Gastroesophageal sphincter (tissue), 4 donors: ENCODE data around the gene SSH2. TPM values are rescaled to one million over a fixed set of nuclear protein-coding genes. Genes with fewer than 3 reads are reported as not detected.
A peak's percentile ranks its signal among the peaks of the same experiment; 100 is the strongest.

ENCODE experiments used
- ATAC-seq: fragments of 150-250 bp; one replicate; pipeline ENCODE4 v1.9.1; 2016; ENCODE audit warnings: mild to moderate bottlenecking, moderate library complexity
- H3K27ac ChIP-seq, 4 donors: fragments of 200-600 bp; sonication (generic) in 3 of 4; 1 replicate in 3 of 4; 2 replicates in 1 of 4; pipeline ENCODE4 v1.5.1; 2016 to 2019
- H3K27me3 ChIP-seq: fragments of 200-600 bp; sonication (generic); one replicate; pipeline ENCODE4 v1.5.1; 2019
- H3K36me3 ChIP-seq, 2 donors: fragments of 200-600 bp; sonication (generic); one replicate each; pipeline ENCODE4 v1.5.1; 2019; ENCODE audit warnings: control low read depth in 1 of 2
- H3K4me1 ChIP-seq, 3 donors: fragments of 200-600 bp; sonication (generic); 1 replicate in 2 of 3; 2 replicates in 1 of 3; pipeline ENCODE4 v1.5.1; 2016 to 2019; ENCODE audit warnings: control low read depth in 2 of 3
- H3K4me3 ChIP-seq, 2 donors: fragments of 200-600 bp; sonication (generic); one replicate each; pipeline ENCODE4 v1.5.1; 2019; ENCODE audit warnings: mild to moderate bottlenecking in 1 of 2, moderate library complexity in 1 of 2
- H3K9me3 ChIP-seq, 3 donors: fragments of 200-600 bp; sonication (generic); one replicate each; pipeline ENCODE4 v1.5.1; 2017 to 2019; ENCODE audit warnings: control low read depth in 2 of 3
- EP300 ChIP-seq: sonication (generic); formaldehyde crosslinking; IDR thresholded peaks from one replicate; pipeline ENCODE4 v1.6.1; 2017; ENCODE audit warnings: antibody characterized with exemption, mild to moderate bottlenecking
- POLR2A ChIP-seq, 2 donors: fragments of 450-650 bp; IDR thresholded peaks; one replicate each; pipeline ENCODE4 v1.6.1; 2017; ENCODE audit warnings: antibody characterized with exemption in 2 of 2, mild to moderate bottlenecking in 2 of 2, moderate library complexity in 1 of 2
- POLR2AphosphoS5 ChIP-seq: sonication (generic); formaldehyde crosslinking; IDR thresholded peaks from one replicate; pipeline ENCODE4 v1.6.1; 2017; ENCODE audit warnings: antibody characterized with exemption
- WGBS, 2 donors: methylation state at CpG; one replicate each; pipeline ENCODE4 v1.1.5; 2018; ENCODE audit warnings: low coverage in 1 of 2; 5-methylcytosine and 5-hydroxymethylcytosine counted together
- total RNA-seq, 4 donors: library from RNA; depleted of rRNA; stranded (reverse); fragments of >200 nt; gene quantifications; one replicate each; pipeline ENCODE4 v1.1.0, GENCODE V29; 2016
- TF ChIP-seq, protein P1 (sequence below), 4 experiments: fragments of 200-600 bp in 2 of 4; fragments of 450-650 bp in 2 of 4; sonication (generic) in 1 of 4; IDR thresholded peaks; one replicate each; pipeline ENCODE4 v1.5.1; 2017 to 2019; ENCODE audit warnings: antibody characterized with exemption in 4 of 4, mild to moderate bottlenecking in 2 of 4, moderate library complexity in 2 of 4

Gene SSH2
- total RNA-seq, 4 donors from 2014 or later, result 16.0 to 39.7 (median 24.9) TPM

DNA sequence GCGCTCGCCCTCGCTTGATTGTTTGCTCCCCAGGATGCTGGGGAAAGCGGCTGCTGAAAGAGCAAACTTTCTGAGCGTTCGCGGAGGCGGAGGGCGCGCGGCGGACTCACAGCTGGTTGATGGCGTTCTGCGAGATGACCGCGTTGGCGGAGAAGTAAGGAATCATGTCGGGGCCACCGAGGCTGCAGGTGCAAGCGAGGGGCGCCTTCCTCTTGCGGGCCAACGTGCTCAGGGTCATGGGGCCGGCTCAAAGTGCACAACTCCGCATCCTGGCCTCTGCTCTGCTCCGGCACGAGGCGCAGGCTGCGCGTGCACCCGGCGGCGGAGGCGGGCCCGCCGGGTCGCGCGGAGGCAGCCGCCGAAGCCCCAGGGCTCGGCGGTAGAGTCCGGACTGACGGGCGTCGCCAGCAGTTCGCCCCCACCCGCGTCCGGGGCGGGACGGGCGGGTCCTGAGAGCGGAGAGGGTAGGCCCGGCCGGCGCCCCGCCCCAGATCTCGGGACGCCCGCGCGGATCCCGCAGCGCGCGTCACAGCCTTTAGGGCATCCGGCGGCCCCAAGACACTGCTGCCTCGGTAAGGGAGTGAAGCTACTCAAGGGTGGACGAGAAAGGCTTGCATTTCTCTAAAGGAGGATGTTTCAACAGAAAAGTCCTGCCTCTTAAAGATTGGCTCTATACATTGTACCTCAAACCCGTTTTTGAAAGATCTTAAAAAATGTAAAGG lies 168.8 kb downstream of the SSH2 start:
- Histone ChIP-seq H3K27me3 (no peaks in the 10 kb centered on the region), H3K9me3 (no peaks in the 10 kb centered on the region), H3K4me3 (peak overlapping the region; percentile 64 to 83), H3K36me3 (peaks cover 0 to 6% of the 10 kb centered on the region in 2 donors), H3K27ac (peak overlapping the region; percentile 26 to 89 (median 82)), H3K4me1 (peaks cover 0 to 15% (median 0%) of the 10 kb centered on the region in 3 donors)
- 0 to 1% methylated on average over 1 to 15 of the region's 73 CpGs for WGBS, 2 donors
- ATAC-seq, result peak; percentile 99
- no peak for TF ChIP-seq EP300
- TF ChIP-seq, protein P1, sequence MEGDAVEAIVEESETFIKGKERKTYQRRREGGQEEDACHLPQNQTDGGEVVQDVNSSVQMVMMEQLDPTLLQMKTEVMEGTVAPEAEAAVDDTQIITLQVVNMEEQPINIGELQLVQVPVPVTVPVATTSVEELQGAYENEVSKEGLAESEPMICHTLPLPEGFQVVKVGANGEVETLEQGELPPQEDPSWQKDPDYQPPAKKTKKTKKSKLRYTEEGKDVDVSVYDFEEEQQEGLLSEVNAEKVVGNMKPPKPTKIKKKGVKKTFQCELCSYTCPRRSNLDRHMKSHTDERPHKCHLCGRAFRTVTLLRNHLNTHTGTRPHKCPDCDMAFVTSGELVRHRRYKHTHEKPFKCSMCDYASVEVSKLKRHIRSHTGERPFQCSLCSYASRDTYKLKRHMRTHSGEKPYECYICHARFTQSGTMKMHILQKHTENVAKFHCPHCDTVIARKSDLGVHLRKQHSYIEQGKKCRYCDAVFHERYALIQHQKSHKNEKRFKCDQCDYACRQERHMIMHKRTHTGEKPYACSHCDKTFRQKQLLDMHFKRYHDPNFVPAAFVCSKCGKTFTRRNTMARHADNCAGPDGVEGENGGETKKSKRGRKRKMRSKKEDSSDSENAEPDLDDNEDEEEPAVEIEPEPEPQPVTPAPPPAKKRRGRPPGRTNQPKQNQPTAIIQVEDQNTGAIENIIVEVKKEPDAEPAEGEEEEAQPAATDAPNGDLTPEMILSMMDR (IDR thresholded peaks at IDR 0.05), result peak in 2 of 4 experiments; percentile 4 to 24
- TF ChIP-seq POLR2A (IDR thresholded peaks at IDR 0.05), result peak; percentile 59 to 60
- TF ChIP-seq POLR2AphosphoS5, result peak; percentile 44

- Histone ChIP-seq H3K4me1 (peaks cover 0 to 15% (median 0%) of the 10 kb centered on the region in 3 donors), H3K27me3 (no peaks in the 10 kb centered on the region), H3K4me3 (peak overlapping the region; percentile 64 to 83), H3K36me3 (peaks cover 0 to 6% of the 10 kb centered on the region in 2 donors), H3K9me3 (no peaks in the 10 kb centered on the region), H3K27ac (peak overlapping the region; percentile 26 to 89 (median 82))
- TF ChIP-seq, protein P1 (IDR thresholded peaks at IDR 0.05), result no peak
- TF ChIP-seq POLR2AphosphoS5 (no peak), EP300 (no peak)
- ATAC-seq, result no peak
- 1 to 2% methylated on average over 15 of the region's 20 CpGs for WGBS, 2 donors
Observed at GRCh38 chr17:29760279-29761039, 169.6 kb downstream of the SSH2 start.

DNA sequence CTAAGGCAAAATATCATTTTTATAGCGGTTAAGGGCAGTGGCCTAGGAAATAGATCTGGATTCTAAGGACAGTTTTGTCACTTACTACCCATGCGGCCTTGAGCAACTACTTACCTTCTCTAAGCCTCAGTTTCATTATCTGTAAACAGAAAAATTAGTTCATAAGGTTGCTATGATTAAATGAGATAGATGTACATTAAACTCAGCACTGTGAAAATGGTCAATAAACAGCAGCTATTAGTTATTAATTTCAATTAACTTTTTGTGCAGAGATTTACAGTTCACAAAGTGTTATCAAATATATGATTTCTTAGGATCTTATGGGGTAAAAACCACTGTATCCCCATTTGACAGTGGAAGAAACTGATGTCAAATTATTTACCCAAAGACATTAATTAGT lies 171.8 kb downstream of the SSH2 start:
- peaks cover 0 to 13% of the 10 kb centered on the region in 2 donors for H3K36me3 ChIP-seq
- no peaks in the 10 kb centered on the region for H3K27me3 ChIP-seq
- no peak for TF ChIP-seq POLR2A (IDR thresholded peaks at IDR 0.05)
- H3K4me3 ChIP-seq, result peak overlapping the region in 1 of 2 donors; percentile 83
- no peak overlapping the region for H3K27ac ChIP-seq
- ATAC-seq, result no peak
- WGBS, 2 donors, result 91 to 94% methylated on average over 2 of the region's 2 CpGs
- no peaks in the 10 kb centered on the region for H3K9me3 ChIP-seq
- peaks cover 0 to 15% (median 0%) of the 10 kb centered on the region in 3 donors for H3K4me1 ChIP-seq

- Histone ChIP-seq H3K9me3 (no peaks in the 10 kb centered on the region), H3K27ac (no peak overlapping the region), H3K4me3 (no peak overlapping the region), H3K4me1 (peaks cover 0 to 15% (median 0%) of the 10 kb centered on the region in 3 donors), H3K36me3 (peaks cover 0 to 17% of the 10 kb centered on the region in 2 donors), H3K27me3 (no peaks in the 10 kb centered on the region)
- WGBS, 2 donors, result 100% methylated on average over 2 of the region's 4 CpGs; no CpG with 5 or more reads in 1 of the 2 donors
- no peak for ATAC-seq
- TF ChIP-seq EP300 (no peak), POLR2AphosphoS5 (no peak), POLR2A (IDR thresholded peaks at IDR 0.05) (no peak)
- TF ChIP-seq, protein P1 (IDR thresholded peaks at IDR 0.05), result no peak
Observed at GRCh38 chr17:29757788-29758187, 172.2 kb downstream of the SSH2 start.

- no peaks in the 10 kb centered on the region for H3K9me3 ChIP-seq
- no peak overlapping the region for H3K27ac ChIP-seq
- peaks cover 0 to under 1% (median 0%) of the 10 kb centered on the region in 3 donors for H3K4me1 ChIP-seq
- TF ChIP-seq POLR2AphosphoS5, result no peak
- TF ChIP-seq, protein P1 (IDR thresholded peaks at IDR 0.05), result no peak
- TF ChIP-seq POLR2A (IDR thresholded peaks at IDR 0.05), result no peak
- TF ChIP-seq EP300, result no peak
- H3K4me3 ChIP-seq, result no peak overlapping the region
- H3K27me3 ChIP-seq, result no peaks in the 10 kb centered on the region
- 82 to 90% methylated on average over 2 of the region's 2 CpGs for WGBS, 2 donors
- H3K36me3 ChIP-seq, result peaks cover 0 to 32% of the 10 kb centered on the region in 2 donors
- ATAC-seq, result no peak
Observed at GRCh38 chr17:29753845-29754439, 176.1 kb downstream of the SSH2 start.
